Activated B cell treated with CpG ODN at 0.5 μM for 24 hours (primary cell): ENCODE results near the gene DNA2. TPM values are rescaled to one million over a fixed set of nuclear protein-coding genes. Genes with fewer than 3 reads are reported as not detected.

Source experiments
- ATAC-seq: fragments of 200-7000 bp; cut with Tn5 transposase; one replicate; pipeline ENCODE4 v1.10.0; 2021; ENCODE audit warnings: low read depth, mild to moderate bottlenecking, moderate library complexity
- CTCF ChIA-PET: fragments of 350-600 bp; sonication (Branson Sonifier 250); formaldehyde crosslinking; loops from one replicate; lab custom pipeline; 2021; ENCODE audit warnings: antibody characterized with exemption; lab: Charles Lee
- POLR2A ChIA-PET: fragments of 350-600 bp; sonication (Branson Sonifier 250); formaldehyde crosslinking; loops from one replicate; lab custom pipeline; 2021; ENCODE audit warnings: antibody characterized with exemption; lab: Charles Lee
- DNase-seq: peaks from one replicate; pipeline ENCODE4 v3.0.0; 2022
- H3K27ac Mint-ChIP-seq: one replicate; pipeline ENCODE4 v1.8.0; 2020; ENCODE audit warnings: mixed read lengths
- H3K27me3 Mint-ChIP-seq: one replicate; pipeline ENCODE4 v1.8.0; 2021; ENCODE audit warnings: mixed read lengths
- H3K36me3 Mint-ChIP-seq: one replicate; pipeline ENCODE4 v1.8.0; 2021; ENCODE audit warnings: low read depth, mixed read lengths
- H3K4me1 Mint-ChIP-seq: one replicate; pipeline ENCODE4 v1.8.0; 2021; ENCODE audit warnings: mixed read lengths
- H3K4me3 Mint-ChIP-seq: one replicate; pipeline ENCODE4 v1.8.0; 2020; ENCODE audit warnings: mild to moderate bottlenecking, mixed read lengths
- H3K9me3 Mint-ChIP-seq: one replicate; pipeline ENCODE4 v1.8.0; 2020; ENCODE audit warnings: mixed read lengths
- intact Hi-C: fragments of 100-400 bp; cut with micrococcal nuclease; formaldehyde crosslinking; loops from one replicate; pipeline ENCODE4 v1.15.1; 2024
- total RNA-seq: library from RNA; stranded (reverse); gene quantifications from 2 replicates; pipeline ENCODE4 v1.2.3, GENCODE V29; 2022
- TF ChIP-seq, protein P1 (sequence below): fragments of 200-600 bp; IDR thresholded peaks from one replicate; pipeline ENCODE4 v1.8.0; 2022; ENCODE audit warnings: antibody characterized with exemption, mild to moderate bottlenecking

The DNA2 gene
- total RNA-seq, 1 donor from 2014 or later = 8.1 TPM

DNA sequence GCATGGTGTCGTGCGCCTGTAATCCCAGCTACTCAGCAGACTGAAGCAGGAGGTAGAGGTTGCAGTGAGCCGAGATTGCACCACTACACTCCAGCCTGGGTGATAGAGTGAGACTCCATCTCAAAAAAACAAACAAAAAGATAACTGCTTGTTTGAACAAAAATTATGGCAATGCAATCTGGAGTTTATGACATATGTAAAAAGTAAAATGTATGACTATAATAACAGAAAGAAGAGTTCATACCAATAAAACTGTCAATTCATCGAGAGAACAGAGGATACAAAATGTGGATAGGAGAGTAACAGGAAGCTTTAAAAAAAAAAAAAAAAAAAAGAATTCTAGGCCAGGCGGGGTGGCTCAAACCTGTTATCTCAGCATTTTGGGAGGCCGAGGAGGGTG lies 36.3 kb upstream of the DNA2 start:
- Mint-ChIP-seq H3K27ac (no peak overlapping the region), H3K4me1 (no peaks in the 10 kb centered on the region), H3K9me3 (no peaks in the 10 kb centered on the region), H3K36me3 (peaks cover 22% of the 10 kb centered on the region), H3K4me3 (no peak overlapping the region), H3K27me3 (no peaks in the 10 kb centered on the region)
- intact Hi-C loops = no loop called here
- ChIA-PET POLR2A (interaction anchor here (0.6 kb wide), 1 partner anchor 1954 kb away, joined by 3 read pairs; no protein-coding TSS in a partner anchor), CTCF (no interaction called here)
- TF ChIP-seq, protein P1, sequence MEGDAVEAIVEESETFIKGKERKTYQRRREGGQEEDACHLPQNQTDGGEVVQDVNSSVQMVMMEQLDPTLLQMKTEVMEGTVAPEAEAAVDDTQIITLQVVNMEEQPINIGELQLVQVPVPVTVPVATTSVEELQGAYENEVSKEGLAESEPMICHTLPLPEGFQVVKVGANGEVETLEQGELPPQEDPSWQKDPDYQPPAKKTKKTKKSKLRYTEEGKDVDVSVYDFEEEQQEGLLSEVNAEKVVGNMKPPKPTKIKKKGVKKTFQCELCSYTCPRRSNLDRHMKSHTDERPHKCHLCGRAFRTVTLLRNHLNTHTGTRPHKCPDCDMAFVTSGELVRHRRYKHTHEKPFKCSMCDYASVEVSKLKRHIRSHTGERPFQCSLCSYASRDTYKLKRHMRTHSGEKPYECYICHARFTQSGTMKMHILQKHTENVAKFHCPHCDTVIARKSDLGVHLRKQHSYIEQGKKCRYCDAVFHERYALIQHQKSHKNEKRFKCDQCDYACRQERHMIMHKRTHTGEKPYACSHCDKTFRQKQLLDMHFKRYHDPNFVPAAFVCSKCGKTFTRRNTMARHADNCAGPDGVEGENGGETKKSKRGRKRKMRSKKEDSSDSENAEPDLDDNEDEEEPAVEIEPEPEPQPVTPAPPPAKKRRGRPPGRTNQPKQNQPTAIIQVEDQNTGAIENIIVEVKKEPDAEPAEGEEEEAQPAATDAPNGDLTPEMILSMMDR = no peak
- no peak for ATAC-seq
- no peak for DNase-seq

DNA sequence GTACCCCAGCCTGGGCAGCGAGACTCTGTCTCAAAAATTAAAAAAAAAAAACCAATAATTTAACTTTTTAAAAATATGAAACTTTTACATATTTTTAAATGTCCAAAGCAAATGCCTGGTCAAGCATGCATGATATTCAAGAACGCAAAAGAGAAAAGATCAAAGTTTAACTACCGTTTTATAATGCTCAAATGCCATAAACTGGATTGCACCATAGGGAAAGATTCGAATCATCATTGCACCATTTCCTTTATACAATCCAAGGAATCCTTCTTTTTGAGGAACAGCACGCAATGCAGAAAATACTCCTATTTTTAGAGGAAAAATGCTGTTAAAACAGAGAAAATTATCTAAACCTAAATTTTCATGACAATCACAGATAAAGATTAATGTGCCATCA lies 34.6 kb upstream of the DNA2 start:
- ATAC-seq = no peak
- Mint-ChIP-seq H3K27ac (no peak overlapping the region), H3K4me1 (no peaks in the 10 kb centered on the region), H3K36me3 (peaks cover 27% of the 10 kb centered on the region), H3K27me3 (no peaks in the 10 kb centered on the region), H3K9me3 (no peaks in the 10 kb centered on the region), H3K4me3 (no peak overlapping the region)
- intact Hi-C loops = no loop called here
- ChIA-PET POLR2A (no interaction called here), CTCF (no interaction called here)
- DNase-seq = no peak
- TF ChIP-seq, protein P1 = no peak

DNA sequence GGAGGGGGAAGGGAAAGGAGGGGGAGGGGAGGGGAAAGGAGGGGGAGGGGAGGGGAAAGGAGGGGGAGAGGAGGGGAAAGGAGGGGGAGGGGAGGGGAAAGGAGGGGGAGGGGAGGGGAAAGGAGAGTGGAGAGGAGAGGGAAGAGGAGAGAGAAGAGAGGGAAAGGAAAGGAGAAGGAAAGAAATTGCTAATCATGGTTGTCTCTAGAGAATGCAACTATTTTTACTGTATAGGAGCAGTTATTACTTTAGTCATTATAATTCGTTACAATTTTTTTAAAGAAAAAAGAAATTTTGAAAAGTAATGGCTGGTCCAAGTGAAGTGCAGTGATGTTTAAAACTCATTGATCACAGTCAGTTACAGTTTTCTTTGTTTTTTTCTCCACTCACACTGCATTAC lies 31.1 kb upstream of the DNA2 start:
- ATAC-seq = no peak
- H3K4me1 Mint-ChIP-seq = no peaks in the 10 kb centered on the region
- POLR2A ChIA-PET = no interaction called here

DNA sequence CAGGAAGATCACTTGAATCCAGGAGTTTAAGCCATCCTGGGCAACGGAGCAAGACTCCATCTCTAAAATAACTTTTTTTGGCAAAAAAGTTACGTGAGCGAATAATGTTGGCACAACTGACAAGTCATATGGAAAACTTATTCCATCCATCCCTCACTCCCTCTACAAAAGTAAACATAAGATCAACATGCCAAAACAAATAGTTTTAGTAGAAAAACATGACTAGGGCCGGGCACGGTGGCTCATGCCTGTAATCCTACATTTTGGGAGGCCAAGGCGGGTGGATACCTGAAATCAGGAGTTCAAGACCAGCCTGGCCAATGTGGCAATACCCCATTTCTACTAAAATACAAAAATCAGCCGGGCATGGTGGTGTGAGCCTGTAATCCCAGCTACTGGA lies 29.9 kb upstream of the DNA2 start:
- Mint-ChIP-seq H3K27me3 (no peaks in the 10 kb centered on the region), H3K9me3 (no peaks in the 10 kb centered on the region), H3K36me3 (peaks cover 47% of the 10 kb centered on the region), H3K27ac (no peak overlapping the region), H3K4me1 (no peaks in the 10 kb centered on the region), H3K4me3 (no peak overlapping the region)
- DNase-seq (no peak), ATAC-seq (no peak)
- intact Hi-C loops = no loop called here
- TF ChIP-seq, protein P1 = no peak
- ChIA-PET CTCF (interaction anchor here (0.7 kb wide), 1 partner anchor 9 kb away, joined by 3 read pairs; no protein-coding TSS in a partner anchor), POLR2A (no interaction called here)

More for the DNA sequence above, 31.1 kb upstream of the DNA2 start:
- intact Hi-C loops = no loop called here
- Mint-ChIP-seq H3K4me3 (no peak overlapping the region), H3K27me3 (no peaks in the 10 kb centered on the region), H3K9me3 (no peaks in the 10 kb centered on the region), H3K27ac (no peak overlapping the region), H3K36me3 (peaks cover 45% of the 10 kb centered on the region)
- TF ChIP-seq, protein P1 = no peak
- CTCF ChIA-PET = no interaction called here
- no peak for DNase-seq

DNA sequence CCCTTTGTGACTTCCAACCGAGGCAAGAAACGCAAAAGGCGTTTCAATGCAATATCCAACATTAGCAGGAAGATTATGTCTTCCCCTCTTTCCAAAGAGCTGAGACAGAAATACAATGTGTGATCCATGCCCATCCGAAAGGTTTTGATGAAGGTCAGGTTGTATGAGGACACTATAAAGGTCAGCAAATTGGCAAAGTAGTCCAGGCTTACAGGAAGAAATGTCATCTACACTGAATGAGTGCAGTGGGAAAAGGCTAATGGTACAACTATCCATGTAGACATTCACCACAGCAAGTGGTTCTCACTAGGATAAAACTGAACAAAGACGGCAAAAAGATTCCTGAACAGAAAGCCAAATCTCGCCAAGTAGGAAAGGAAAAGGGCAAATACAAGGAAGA lies 27.8 kb upstream of the DNA2 start:
- CTCF ChIA-PET = no interaction called here

More for the DNA sequence above, 27.8 kb upstream of the DNA2 start:
- no peak for DNase-seq
- no peaks in the 10 kb centered on the region for H3K4me1 Mint-ChIP-seq
- TF ChIP-seq, protein P1 = no peak
- POLR2A ChIA-PET = no interaction called here
- H3K9me3 Mint-ChIP-seq = no peaks in the 10 kb centered on the region
- no peak for ATAC-seq
- intact Hi-C loops = no loop called here
- H3K36me3 Mint-ChIP-seq = peaks cover 47% of the 10 kb centered on the region
- H3K4me3 Mint-ChIP-seq = no peak overlapping the region
- no peaks in the 10 kb centered on the region for H3K27me3 Mint-ChIP-seq
- H3K27ac Mint-ChIP-seq = no peak overlapping the region
